Smooth muscle cell (in vitro differentiated cells): Measurements from ENCODE around the gene DDX39A. TPM values are rescaled to one million over a fixed set of nuclear protein-coding genes. Genes with fewer than 3 reads are reported as not detected.

Experiments
- DNase-seq: peaks from one replicate; lab custom pipeline; 2025; ENCODE audit not compliant: unreplicated experiment; lab: John Stamatoyannopoulos, UW
- H2AFZ ChIP-seq: fragments of 200-600 bp; sonication (generic); 2 replicates; pipeline ENCODE4 v1.6.0; 2016; ENCODE audit warnings: antibody characterized with exemption, low read depth, mild to moderate bottlenecking
- H3F3A ChIP-seq: fragments of 200-600 bp; sonication (generic); 2 replicates; pipeline ENCODE4 v1.6.0; 2017; ENCODE audit warnings: antibody characterized with exemption, low read depth
- H3K27ac ChIP-seq: fragments of 200-600 bp; sonication (generic); 2 replicates; pipeline ENCODE4 v1.5.1; 2016; ENCODE audit warnings: low read depth, mild to moderate bottlenecking
- H3K27me3 ChIP-seq: fragments of 200-600 bp; sonication (generic); 2 replicates; pipeline ENCODE4 v1.6.1; 2016; ENCODE audit warnings: low read depth, mild to moderate bottlenecking
- H3K36me3 ChIP-seq: fragments of 200-600 bp; sonication (generic); 2 replicates; pipeline ENCODE4 v1.5.1; 2016; ENCODE audit warnings: low read depth
- H3K4me1 ChIP-seq: fragments of 200-600 bp; sonication (generic); 2 replicates; pipeline ENCODE4 v1.5.1; 2016; ENCODE audit warnings: low read depth
- H3K4me2 ChIP-seq: fragments of 200-600 bp; sonication (generic); 2 replicates; pipeline ENCODE4 v1.6.0; 2016; ENCODE audit warnings: mild to moderate bottlenecking
- H3K4me3 ChIP-seq: fragments of 200-600 bp; sonication (generic); 2 replicates; pipeline ENCODE4 v1.5.1; 2016; ENCODE audit warnings: mild to moderate bottlenecking
- H3K79me2 ChIP-seq: fragments of 200-600 bp; sonication (generic); 2 replicates; pipeline ENCODE4 v1.6.0; 2016; ENCODE audit warnings: low read depth, mild to moderate bottlenecking
- H3K9ac ChIP-seq: fragments of 200-600 bp; sonication (generic); 2 replicates; pipeline ENCODE4 v1.6.0; 2016; ENCODE audit warnings: low read depth
- H3K9me3 ChIP-seq: fragments of 200-600 bp; sonication (generic); replicated peaks from 2 replicates; pipeline ENCODE4 v1.5.1; 2016; ENCODE audit warnings: low read depth
- H4K20me1 ChIP-seq: fragments of 200-600 bp; sonication (generic); 2 replicates; pipeline ENCODE4 v1.6.0; 2016; ENCODE audit warnings: low read depth
- WGBS: methylation state at CpG from one replicate; pipeline ENCODE4 v1.1.7; 2016; ENCODE audit warnings: low lambda C conversion rate; 5-methylcytosine and 5-hydroxymethylcytosine counted together
- polyA plus RNA-seq: library from polyadenylated mRNA; unstranded; fragments of >200 nt; fragmentation: Nextera tagmentation; extraction: Ambion mirVana; gene quantifications from 2 replicates; pipeline ENCODE4 v1.2.1, GENCODE V29; 2016
- total RNA-seq: library from RNA; depleted of rRNA; stranded (reverse); fragments of >200 nt; gene quantifications from 2 replicates; pipeline ENCODE4 v1.2.3, GENCODE V29; 2014
- TF ChIP-seq, protein P1 (sequence below): fragments of 200-600 bp; sonication (generic); IDR thresholded peaks from 2 replicates; pipeline ENCODE4 v1.5.1; 2017; ENCODE audit warnings: borderline replicate concordance, mild to moderate bottlenecking, antibody characterized with exemption; ENCODE audit not compliant: insufficient read depth, poor library complexity, severe bottlenecking

The DDX39A gene
- total and polyA plus RNA-seq, 2 experiments from 2014 or later, result 23.1 to 38.0 TPM

DNA sequence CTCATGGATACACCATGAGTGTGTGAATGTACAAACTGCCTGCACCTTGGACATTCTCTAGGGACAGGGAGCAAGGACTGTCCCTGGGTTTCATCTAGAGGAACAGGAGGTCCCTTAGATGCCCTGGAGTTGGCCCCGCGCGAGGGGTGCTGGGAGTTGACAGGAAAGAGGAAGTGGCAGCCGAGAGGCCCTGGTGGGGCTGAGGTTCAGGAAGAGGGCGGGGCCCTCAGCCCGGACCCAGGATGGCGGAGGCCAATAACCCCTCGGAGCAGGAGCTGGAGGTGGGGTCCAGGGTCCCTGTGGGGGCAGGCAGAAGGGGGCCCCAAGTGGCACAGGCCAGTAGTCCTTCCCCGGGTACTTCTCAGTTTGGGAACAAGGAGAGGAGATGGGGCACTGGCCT is 20.9 kb upstream of the DDX39A start:
- no peak overlapping the region for H3K27ac ChIP-seq
- no peak overlapping the region for H3K4me3 ChIP-seq
- H3K79me2 ChIP-seq, result peaks cover 16% of the 10 kb centered on the region
- 77% methylated on average over 9 of the region's 9 CpGs for WGBS
- no peak overlapping the region for H3K4me2 ChIP-seq
- TF ChIP-seq, protein P1, sequence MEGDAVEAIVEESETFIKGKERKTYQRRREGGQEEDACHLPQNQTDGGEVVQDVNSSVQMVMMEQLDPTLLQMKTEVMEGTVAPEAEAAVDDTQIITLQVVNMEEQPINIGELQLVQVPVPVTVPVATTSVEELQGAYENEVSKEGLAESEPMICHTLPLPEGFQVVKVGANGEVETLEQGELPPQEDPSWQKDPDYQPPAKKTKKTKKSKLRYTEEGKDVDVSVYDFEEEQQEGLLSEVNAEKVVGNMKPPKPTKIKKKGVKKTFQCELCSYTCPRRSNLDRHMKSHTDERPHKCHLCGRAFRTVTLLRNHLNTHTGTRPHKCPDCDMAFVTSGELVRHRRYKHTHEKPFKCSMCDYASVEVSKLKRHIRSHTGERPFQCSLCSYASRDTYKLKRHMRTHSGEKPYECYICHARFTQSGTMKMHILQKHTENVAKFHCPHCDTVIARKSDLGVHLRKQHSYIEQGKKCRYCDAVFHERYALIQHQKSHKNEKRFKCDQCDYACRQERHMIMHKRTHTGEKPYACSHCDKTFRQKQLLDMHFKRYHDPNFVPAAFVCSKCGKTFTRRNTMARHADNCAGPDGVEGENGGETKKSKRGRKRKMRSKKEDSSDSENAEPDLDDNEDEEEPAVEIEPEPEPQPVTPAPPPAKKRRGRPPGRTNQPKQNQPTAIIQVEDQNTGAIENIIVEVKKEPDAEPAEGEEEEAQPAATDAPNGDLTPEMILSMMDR, result no peak
- H3K36me3 ChIP-seq, result no peaks in the 10 kb centered on the region
- no peaks in the 10 kb centered on the region for H3K27me3 ChIP-seq
- DNase-seq, result no peak
- H2AFZ ChIP-seq, result no peak overlapping the region
- H3F3A ChIP-seq, result no peaks in the 10 kb centered on the region
- H3K9me3 ChIP-seq, result no peaks in the 10 kb centered on the region
- peaks cover 31% of the 10 kb centered on the region for H4K20me1 ChIP-seq
- no peaks in the 10 kb centered on the region for H3K4me1 ChIP-seq
- no peak overlapping the region for H3K9ac ChIP-seq

DNA sequence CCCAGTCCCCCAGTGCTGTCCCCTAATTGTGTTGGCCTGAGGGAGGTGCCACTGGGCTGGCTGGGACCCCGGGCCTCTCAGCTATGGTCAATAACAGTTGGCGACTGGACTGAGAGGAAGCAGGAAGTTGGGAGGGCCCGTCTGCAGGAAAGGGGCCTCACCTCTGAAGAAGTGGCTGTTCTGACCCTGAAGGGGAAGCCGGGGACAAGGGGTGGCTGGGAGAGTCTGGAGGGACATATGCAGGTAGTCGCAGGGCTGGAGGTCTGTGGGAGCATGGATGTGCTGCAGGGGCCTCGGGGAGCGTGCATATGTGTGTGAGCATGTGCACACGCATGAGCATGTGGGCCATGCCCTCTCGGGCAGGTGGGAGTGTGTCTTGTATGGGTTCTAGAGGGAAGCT is 19.9 kb upstream of the DDX39A start:
- H3K27ac ChIP-seq, result no peak overlapping the region
- H3K9ac ChIP-seq, result no peak overlapping the region
- H4K20me1 ChIP-seq, result peaks cover 40% of the 10 kb centered on the region
- no peaks in the 10 kb centered on the region for H3K27me3 ChIP-seq
- no peak overlapping the region for H3K4me3 ChIP-seq
- H3K9me3 ChIP-seq, result no peaks in the 10 kb centered on the region
- H3K36me3 ChIP-seq, result no peaks in the 10 kb centered on the region
- no peak overlapping the region for H3K4me2 ChIP-seq
- H2AFZ ChIP-seq, result no peak overlapping the region
- TF ChIP-seq, protein P1, result no peak
- peaks cover 16% of the 10 kb centered on the region for H3K79me2 ChIP-seq
- whole genome bisulfite sequencing, result 95% methylated on average over 9 of the region's 9 CpGs
- no peaks in the 10 kb centered on the region for H3F3A ChIP-seq
- H3K4me1 ChIP-seq, result no peaks in the 10 kb centered on the region
- DNase-seq, result no peak

DNA sequence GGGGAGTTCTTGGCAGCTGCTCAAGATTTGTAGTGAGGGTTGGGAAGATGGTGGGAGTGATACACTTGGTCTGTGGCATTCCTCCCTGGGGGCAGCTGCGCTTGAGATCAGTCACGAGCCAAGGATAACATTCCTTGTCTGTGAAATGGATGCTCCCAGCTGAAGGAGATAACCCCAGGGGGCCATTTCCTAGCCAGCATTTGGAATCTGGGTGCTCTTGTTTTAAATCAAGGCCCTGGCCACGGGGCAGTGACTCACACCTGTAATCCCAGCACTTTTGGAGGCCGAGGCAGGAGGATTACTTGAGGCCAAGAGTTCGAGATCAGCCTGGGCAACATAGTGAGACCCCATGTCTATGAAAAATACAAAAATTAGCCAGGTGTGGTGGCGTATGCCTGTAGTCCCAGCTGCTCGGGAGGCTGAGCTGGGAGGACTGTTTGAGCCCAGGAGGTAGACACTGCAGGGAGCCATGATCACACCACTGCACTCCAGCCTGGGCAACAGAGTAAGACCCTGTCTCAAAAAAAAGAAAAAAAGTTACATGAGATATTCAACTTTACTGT is 18.5 kb upstream of the DDX39A start:
- H3K9me3 ChIP-seq, result no peaks in the 10 kb centered on the region
- H3K36me3 ChIP-seq, result no peaks in the 10 kb centered on the region
- H3K9ac ChIP-seq, result no peak overlapping the region
- TF ChIP-seq, protein P1, result no peak
- 96% methylated on average over 7 of the region's 7 CpGs for WGBS
- H3F3A ChIP-seq, result no peaks in the 10 kb centered on the region
- peaks cover 40% of the 10 kb centered on the region for H4K20me1 ChIP-seq
- peaks cover 16% of the 10 kb centered on the region for H3K79me2 ChIP-seq
- H3K4me1 ChIP-seq, result no peaks in the 10 kb centered on the region
- no peak overlapping the region for H2AFZ ChIP-seq
- no peak overlapping the region for H3K4me3 ChIP-seq
- H3K4me2 ChIP-seq, result no peak overlapping the region
- DNase-seq, result no peak
- no peaks in the 10 kb centered on the region for H3K27me3 ChIP-seq
- H3K27ac ChIP-seq, result no peak overlapping the region
